Uterus (tissue), 4 donors: ENCODE data around the gene PLEKHM2. TPM values are rescaled to one million over a fixed set of nuclear protein-coding genes. Genes with fewer than 3 reads are reported as not detected.

ENCODE experiments used
- DNase-seq, 2 donors: peaks; one replicate each; pipeline ENCODE4 v3.0.0-alpha.2; 2019 to 2020
- H3K27ac ChIP-seq, 2 donors: fragments of 200-600 bp; sonication (generic); 1 replicate in 1 of 2; 2 replicates in 1 of 2; pipeline ENCODE4 v1.5.1; 2016 to 2018
- H3K27me3 ChIP-seq, 2 donors: fragments of 200-600 bp; sonication (generic); one replicate each; pipeline ENCODE4 v1.5.1; 2018 to 2019; ENCODE audit warnings: control low read depth in 1 of 2
- H3K36me3 ChIP-seq, 2 donors: fragments of 200-600 bp; sonication (generic); one replicate each; pipeline ENCODE4 v1.5.1; 2019; ENCODE audit warnings: control low read depth in 1 of 2
- H3K4me1 ChIP-seq, 2 donors: fragments of 200-600 bp; sonication (generic); one replicate each; pipeline ENCODE4 v1.5.1; 2018 to 2019; ENCODE audit warnings: control low read depth in 1 of 2
- H3K4me3 ChIP-seq, 2 donors: fragments of 200-600 bp; sonication (generic); 1 replicate in 1 of 2; 2 replicates in 1 of 2; pipeline ENCODE4 v1.5.1; 2018 to 2019; ENCODE audit warnings: mild to moderate bottlenecking in 1 of 2
- H3K9me3 ChIP-seq, 2 donors: fragments of 200-600 bp; sonication (generic); one replicate each; pipeline ENCODE4 v1.5.1; 2019; ENCODE audit warnings: control low read depth in 1 of 2
- CTCF ChIP-seq, 4 experiments: fragments of 200-600 bp in 2 of 4; fragments of 450-650 bp in 2 of 4; sonication (generic) in 2 of 4; IDR thresholded peaks; one replicate each; pipeline ENCODE4 v1.5.1; 2016 to 2019; ENCODE audit warnings: antibody characterized with exemption in 4 of 4, mild to moderate bottlenecking in 2 of 4, moderate library complexity in 1 of 4
- POLR2A ChIP-seq, 2 donors: fragments of 450-650 bp; IDR thresholded peaks; one replicate each; pipeline ENCODE4 v1.6.1; 2016; ENCODE audit warnings: antibody characterized with exemption in 2 of 2, mild to moderate bottlenecking in 1 of 2, moderate library complexity in 1 of 2
- intact Hi-C: fragments of 100-400 bp; cut with DNase I; formaldehyde crosslinking; loops from one replicate; pipeline ENCODE4 v1.15.1; 2023; ENCODE audit warnings: low total_unique reads
- total RNA-seq, 4 donors: library from RNA; depleted of rRNA in 3 of 4; stranded (reverse); fragments of >200 nt in 3 of 4; gene quantifications; one replicate each; pipeline versions ENCODE4 v1.1.0 to v1.2.4, GENCODE V29; 2014 to 2023
- donor health status: DM: yes; HTN: yes; CAD: no.

The PLEKHM2 gene
- total RNA-seq, 4 donors from 2014 or later, result 21.3 to 70.2 (median 30.7) TPM

GRCh38 chr1:15757575-15758342 is 73.6 kb downstream of the PLEKHM2 start:
- Histone ChIP-seq H3K4me1 (peaks cover 0 to 4% of the 10 kb centered on the region in 2 donors), H3K4me3 (peak overlapping the region; percentile 46 to 88), H3K27me3 (no peaks in the 10 kb centered on the region), H3K9me3 (no peaks in the 10 kb centered on the region), H3K27ac (peak overlapping the region; percentile 78 to 86), H3K36me3 (no peaks in the 10 kb centered on the region)
- DNase-seq, result no peak
- TF ChIP-seq CTCF (IDR thresholded peaks at IDR 0.05) (no peak), POLR2A (IDR thresholded peaks at IDR 0.05) (no peak)
- intact Hi-C loops, result no loop called here

- intact Hi-C loops, result no loop called here
- Histone ChIP-seq H3K27me3 (no peaks in the 10 kb centered on the region), H3K4me3 (peak within 1 kb of the TSS; percentile 46 to 88), H3K36me3 (no peaks in the 10 kb centered on the region), H3K9me3 (no peaks in the 10 kb centered on the region), H3K27ac (peak within 1 kb of the TSS; percentile 78 to 86), H3K4me1 (peaks cover 0 to 4% of the 10 kb centered on the region in 2 donors)
- TF ChIP-seq CTCF (IDR thresholded peaks at IDR 0.05) (no peak), POLR2A (IDR thresholded peaks at IDR 0.05) (no peak)
- peak; percentile 42 to 54 for DNase-seq
Observed at GRCh38 chr1:15758343-15758931, 74.3 kb downstream of the PLEKHM2 start, which contains the start of gene FBLIM1. TSS of gene FBLIM1 (plus strand) at chr1:15758795. CDS start at chr1:15764984, 6,189 bp downstream.

- Histone ChIP-seq H3K9me3 (no peaks in the 10 kb centered on the region), H3K4me1 (peaks cover 0 to 4% of the 10 kb centered on the region in 2 donors), H3K27me3 (no peaks in the 10 kb centered on the region), H3K4me3 (peak overlapping the region; percentile 46 to 88), H3K36me3 (no peaks in the 10 kb centered on the region), H3K27ac (peak overlapping the region; percentile 78 to 86)
- no peak for TF ChIP-seq POLR2A (IDR thresholded peaks at IDR 0.05)
- TF ChIP-seq CTCF (IDR thresholded peaks at IDR 0.05), result no peak
- intact Hi-C loops, result no loop called here
- DNase-seq, result no peak
Observed at GRCh38 chr1:15758953-15759661, 75.0 kb downstream of the PLEKHM2 start.

- H3K4me1 ChIP-seq, result peaks cover 0 to 4% of the 10 kb centered on the region in 2 donors
- peak overlapping the region in 1 of 2 donors; percentile 88 for H3K4me3 ChIP-seq
- no peaks in the 10 kb centered on the region for H3K9me3 ChIP-seq
- H3K27ac ChIP-seq, result peak overlapping the region; percentile 78 to 86
- no peak for TF ChIP-seq CTCF (IDR thresholded peaks at IDR 0.05)
- no peak for TF ChIP-seq POLR2A (IDR thresholded peaks at IDR 0.05)
- intact Hi-C loops, result no loop called here
- peak; percentile 39 to 54 for DNase-seq
- H3K36me3 ChIP-seq, result no peaks in the 10 kb centered on the region
- no peaks in the 10 kb centered on the region for H3K27me3 ChIP-seq
Observed at GRCh38 chr1:15760520-15761211, 76.5 kb downstream of the PLEKHM2 start.
